ENCODE measurements around the gene FHOD1. TPM values are rescaled to one million over a fixed set of nuclear protein-coding genes. Genes with fewer than 3 reads are reported as not detected.

The FHOD1 gene
- total and polyA plus RNA-seq, 12 donors, result 16.6 to 148 (median 45.5) TPM

DNA sequence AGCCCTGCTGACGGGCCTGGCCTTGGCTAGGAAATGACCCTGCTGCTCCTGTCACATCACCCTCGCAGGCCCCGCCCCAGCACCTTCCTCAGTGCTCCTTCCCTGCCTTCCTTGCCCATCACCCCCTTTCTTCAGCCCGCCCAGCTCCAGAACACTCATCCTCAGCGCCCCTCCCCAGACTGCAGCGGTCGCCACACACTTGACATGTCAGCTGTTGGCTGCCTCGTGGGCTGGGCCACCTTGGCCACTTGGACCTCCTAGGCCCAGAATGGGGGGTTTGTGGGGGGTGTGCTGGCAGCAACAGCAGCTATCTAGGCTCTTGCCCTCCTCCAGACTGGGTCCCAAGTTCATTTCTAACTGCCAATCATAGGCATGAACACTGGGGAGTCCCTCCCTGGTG lies 37.7 kb downstream of the FHOD1 start:
- WGBS, 4 donors, result 74 to 88% (median 79%) methylated on average over 8 of the region's 8 CpGs
- H3K36me3 ChIP-seq (replicated peaks in 1 of 2), result no peaks in the 10 kb centered on the region
- DNase-seq, result no peak
- no peaks in the 10 kb centered on the region for H3K9me3 ChIP-seq (replicated peaks in 1 of 3)
- TF ChIP-seq CTCF (IDR thresholded peaks at IDR 0.05), result no peak
- TF ChIP-seq POLR2A (IDR thresholded peaks at IDR 0.05), result no peak
- peaks cover 11 to 21% of the 10 kb centered on the region in 2 donors for H3K4me1 ChIP-seq (replicated peaks in 1 of 2)
- no peak overlapping the region for H3K27ac ChIP-seq
- intact Hi-C loops (cut with DNase I), result no loop called here
- no peak overlapping the region for H3K4me3 ChIP-seq
- no peaks in the 10 kb centered on the region for H3K27me3 ChIP-seq

- H3K27ac ChIP-seq, result peak overlapping the region in 2 of 5 donors; percentile 34 to 75
- no peak overlapping the region for H3K4me3 ChIP-seq
- H3K36me3 ChIP-seq (replicated peaks in 1 of 2), result no peaks in the 10 kb centered on the region
- H3K27me3 ChIP-seq, result no peaks in the 10 kb centered on the region
- 66 to 74% (median 67%) methylated on average over 5 to 11 of the region's 11 CpGs for WGBS, 4 donors
- H3K9me3 ChIP-seq (replicated peaks in 1 of 3), result no peaks in the 10 kb centered on the region
- DNase-seq, result no peak
- TF ChIP-seq CTCF (IDR thresholded peaks at IDR 0.05) (no peak), POLR2A (IDR thresholded peaks at IDR 0.05) (no peak)
- intact Hi-C loops (cut with DNase I), result no loop called here
- peaks cover 11 to 15% of the 10 kb centered on the region in 2 donors for H3K4me1 ChIP-seq (replicated peaks in 1 of 2)
Observed at GRCh38 chr16:67208154-67208896, 39.0 kb downstream of the FHOD1 start.

GRCh38 chr16:67207249-67208091 lies 39.8 kb downstream of the FHOD1 start:
- Histone ChIP-seq H3K9me3 (replicated peaks in 1 of 3) (no peaks in the 10 kb centered on the region), H3K36me3 (replicated peaks in 1 of 2) (peaks cover 0 to 7% of the 10 kb centered on the region in 2 donors), H3K27ac (peak overlapping the region in 2 of 5 donors; percentile 34 to 75), H3K4me3 (no peak overlapping the region), H3K27me3 (no peaks in the 10 kb centered on the region), H3K4me1 (replicated peaks in 1 of 2) (peaks cover 11 to 12% of the 10 kb centered on the region in 2 donors)
- 49 to 55% (median 52%) methylated on average over 6 to 21 of the region's 21 CpGs; no CpG with 5 or more reads in 1 of the 4 donors for WGBS, 4 donors
- intact Hi-C loops (cut with DNase I), result no loop called here
- peak in 6 of 7 donors; percentile 76 to 88 (median 80) for DNase-seq
- TF ChIP-seq CTCF (IDR thresholded peaks at IDR 0.05), result no peak
- no peak for TF ChIP-seq POLR2A (IDR thresholded peaks at IDR 0.05)

DNA sequence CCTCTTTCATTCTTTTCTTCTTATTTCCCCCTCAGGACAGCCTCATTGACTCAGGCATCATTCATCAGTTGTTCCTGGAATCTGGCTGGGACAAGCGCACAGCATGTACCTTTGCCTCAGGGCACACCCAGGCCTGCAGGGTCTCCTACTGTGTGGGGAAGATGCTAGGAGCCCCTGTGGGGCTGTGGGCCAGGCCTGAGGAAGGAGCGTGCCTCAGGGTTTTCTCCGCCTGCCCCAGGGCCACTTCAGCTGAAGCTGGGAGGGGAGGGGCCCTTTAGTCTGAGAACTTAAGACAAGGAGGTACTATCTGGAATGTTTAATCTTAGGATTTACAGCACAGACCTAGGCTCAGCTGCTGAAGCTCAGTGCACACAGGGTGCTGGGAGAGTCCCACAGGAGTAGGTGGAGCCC lies 40.4 kb downstream of the FHOD1 start:
- WGBS, 4 donors, result 80 to 100% (median 88%) methylated on average over 1 to 3 of the region's 3 CpGs
- peaks cover 11 to 12% of the 10 kb centered on the region in 2 donors for H3K4me1 ChIP-seq (replicated peaks in 1 of 2)
- no peak overlapping the region for H3K4me3 ChIP-seq
- no peak for DNase-seq
- peak overlapping the region in 2 of 5 donors; percentile 34 to 75 for H3K27ac ChIP-seq
- TF ChIP-seq CTCF (IDR thresholded peaks at IDR 0.05) (no peak), POLR2A (IDR thresholded peaks at IDR 0.05) (no peak)
- H3K9me3 ChIP-seq (replicated peaks in 1 of 3), result no peaks in the 10 kb centered on the region
- intact Hi-C loops (cut with DNase I), result no loop called here
- peaks cover 0 to 13% of the 10 kb centered on the region in 2 donors for H3K36me3 ChIP-seq (replicated peaks in 1 of 2)
- H3K27me3 ChIP-seq, result no peaks in the 10 kb centered on the region
